Panc1 (cell line): ENCODE measurements around the gene MOB2.

ENCODE experiments used
- POLR2AphosphoS5 ChIP-seq: IDR thresholded peaks from 2 replicates; pipeline ENCODE4 v1.6.1; 2012; ENCODE audit warnings: mild to moderate bottlenecking, low read depth, low read length, moderate library complexity
- SIN3A ChIP-seq: IDR thresholded peaks from 2 replicates; pipeline ENCODE4 v1.6.1; 2012; ENCODE audit warnings: low read depth, mild to moderate bottlenecking, low read length, moderate library complexity, borderline replicate concordance; ENCODE audit not compliant: insufficient read depth
- TCF7L2 ChIP-seq: IDR thresholded peaks from 2 replicates; pipeline ENCODE4 v1.6.1; 2011; ENCODE audit warnings: mild to moderate bottlenecking, low read depth, low read length, inconsistent platforms
- TF ChIP-seq, protein P1 (sequence below): fragments of 450-650 bp; IDR thresholded peaks from 2 replicates; pipeline ENCODE4 v1.5.1; 2017; ENCODE audit warnings: mild to moderate bottlenecking
- TF ChIP-seq, protein P2 (sequence below), 2 experiments: IDR thresholded peaks; 2 replicates each; pipeline ENCODE4 v1.6.1; 2011 to 2012; ENCODE audit warnings: low read depth in 2 of 2, control low read depth in 1 of 2, low read length in 1 of 2, mild to moderate bottlenecking in 1 of 2, moderate library complexity in 1 of 2; ENCODE audit not compliant: insufficient read depth in 1 of 2

GRCh38 chr11:1428762-1429316 is 57.7 kb downstream of the MOB2 start:
- TF ChIP-seq, protein P1, sequence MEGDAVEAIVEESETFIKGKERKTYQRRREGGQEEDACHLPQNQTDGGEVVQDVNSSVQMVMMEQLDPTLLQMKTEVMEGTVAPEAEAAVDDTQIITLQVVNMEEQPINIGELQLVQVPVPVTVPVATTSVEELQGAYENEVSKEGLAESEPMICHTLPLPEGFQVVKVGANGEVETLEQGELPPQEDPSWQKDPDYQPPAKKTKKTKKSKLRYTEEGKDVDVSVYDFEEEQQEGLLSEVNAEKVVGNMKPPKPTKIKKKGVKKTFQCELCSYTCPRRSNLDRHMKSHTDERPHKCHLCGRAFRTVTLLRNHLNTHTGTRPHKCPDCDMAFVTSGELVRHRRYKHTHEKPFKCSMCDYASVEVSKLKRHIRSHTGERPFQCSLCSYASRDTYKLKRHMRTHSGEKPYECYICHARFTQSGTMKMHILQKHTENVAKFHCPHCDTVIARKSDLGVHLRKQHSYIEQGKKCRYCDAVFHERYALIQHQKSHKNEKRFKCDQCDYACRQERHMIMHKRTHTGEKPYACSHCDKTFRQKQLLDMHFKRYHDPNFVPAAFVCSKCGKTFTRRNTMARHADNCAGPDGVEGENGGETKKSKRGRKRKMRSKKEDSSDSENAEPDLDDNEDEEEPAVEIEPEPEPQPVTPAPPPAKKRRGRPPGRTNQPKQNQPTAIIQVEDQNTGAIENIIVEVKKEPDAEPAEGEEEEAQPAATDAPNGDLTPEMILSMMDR, result no peak
- TF ChIP-seq POLR2AphosphoS5 (no peak), TCF7L2 (no peak), SIN3A (no peak)
- TF ChIP-seq, protein P2, sequence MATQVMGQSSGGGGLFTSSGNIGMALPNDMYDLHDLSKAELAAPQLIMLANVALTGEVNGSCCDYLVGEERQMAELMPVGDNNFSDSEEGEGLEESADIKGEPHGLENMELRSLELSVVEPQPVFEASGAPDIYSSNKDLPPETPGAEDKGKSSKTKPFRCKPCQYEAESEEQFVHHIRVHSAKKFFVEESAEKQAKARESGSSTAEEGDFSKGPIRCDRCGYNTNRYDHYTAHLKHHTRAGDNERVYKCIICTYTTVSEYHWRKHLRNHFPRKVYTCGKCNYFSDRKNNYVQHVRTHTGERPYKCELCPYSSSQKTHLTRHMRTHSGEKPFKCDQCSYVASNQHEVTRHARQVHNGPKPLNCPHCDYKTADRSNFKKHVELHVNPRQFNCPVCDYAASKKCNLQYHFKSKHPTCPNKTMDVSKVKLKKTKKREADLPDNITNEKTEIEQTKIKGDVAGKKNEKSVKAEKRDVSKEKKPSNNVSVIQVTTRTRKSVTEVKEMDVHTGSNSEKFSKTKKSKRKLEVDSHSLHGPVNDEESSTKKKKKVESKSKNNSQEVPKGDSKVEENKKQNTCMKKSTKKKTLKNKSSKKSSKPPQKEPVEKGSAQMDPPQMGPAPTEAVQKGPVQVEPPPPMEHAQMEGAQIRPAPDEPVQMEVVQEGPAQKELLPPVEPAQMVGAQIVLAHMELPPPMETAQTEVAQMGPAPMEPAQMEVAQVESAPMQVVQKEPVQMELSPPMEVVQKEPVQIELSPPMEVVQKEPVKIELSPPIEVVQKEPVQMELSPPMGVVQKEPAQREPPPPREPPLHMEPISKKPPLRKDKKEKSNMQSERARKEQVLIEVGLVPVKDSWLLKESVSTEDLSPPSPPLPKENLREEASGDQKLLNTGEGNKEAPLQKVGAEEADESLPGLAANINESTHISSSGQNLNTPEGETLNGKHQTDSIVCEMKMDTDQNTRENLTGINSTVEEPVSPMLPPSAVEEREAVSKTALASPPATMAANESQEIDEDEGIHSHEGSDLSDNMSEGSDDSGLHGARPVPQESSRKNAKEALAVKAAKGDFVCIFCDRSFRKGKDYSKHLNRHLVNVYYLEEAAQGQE (IDR thresholded peaks at IDR 0.05; ENCODE audit: insufficient read depth in 1 of 2, low read depth in 2 of 2, low read length in 1 of 2), result no peak
